GM12892 (cell line): ENCODE results near the gene GARS1.

Experiments
- POLR2A ChIP-seq: IDR thresholded peaks from 2 replicates; pipeline ENCODE4 v1.6.1; 2011; ENCODE audit warnings: low read depth, low read length, control low read depth
- POLR2AphosphoS5 ChIP-seq: IDR thresholded peaks from 2 replicates; pipeline ENCODE4 v1.6.1; 2011; ENCODE audit warnings: low read depth, low read length, control low read depth
- TAF1 ChIP-seq: IDR thresholded peaks from 2 replicates; pipeline ENCODE4 v1.6.1; 2011; ENCODE audit warnings: low read depth, mild to moderate bottlenecking, control low read depth, low read length, borderline replicate concordance

GRCh38 chr7:30553546-30553945 lies 41.1 kb upstream of the GARS1 start:
- no peak for TF ChIP-seq POLR2AphosphoS5
- TF ChIP-seq TAF1, result no peak
- TF ChIP-seq POLR2A, result no peak
